Peyer's patch (tissue), 4 donors: Measurements from ENCODE around the gene CIP2A. TPM values are rescaled to one million over a fixed set of nuclear protein-coding genes. Genes with fewer than 3 reads are reported as not detected.

Experiments
- DNase-seq, 3 donors: peaks; one replicate each; pipeline ENCODE4 v3.0.0-alpha.2; 2017 to 2019
- H3K27ac ChIP-seq, 4 donors: fragments of 200-600 bp; sonication (generic); one replicate each; pipeline ENCODE4 v1.5.1; 2016 to 2019
- H3K27me3 ChIP-seq, 2 donors: fragments of 200-600 bp; sonication (generic); one replicate each; pipeline ENCODE4 v1.5.1; 2019
- H3K36me3 ChIP-seq, 3 donors: fragments of 200-600 bp; sonication (generic); one replicate each; pipeline ENCODE4 v1.5.1; 2016 to 2019
- H3K4me1 ChIP-seq, 4 donors: fragments of 200-600 bp; sonication (generic); one replicate each; pipeline ENCODE4 v1.5.1; 2016 to 2019
- H3K4me3 ChIP-seq, 4 donors: fragments of 200-600 bp; sonication (generic); 1 replicate in 3 of 4; 2 replicates in 1 of 4; pipeline ENCODE4 v1.5.1; 2016 to 2019; ENCODE audit warnings: mild to moderate bottlenecking in 1 of 4
- H3K9me3 ChIP-seq, 4 donors: fragments of 200-600 bp; sonication (generic); one replicate each; pipeline ENCODE4 v1.5.1; 2016 to 2019; ENCODE audit warnings: mild to moderate bottlenecking in 1 of 4
- POLR2A ChIP-seq, 2 donors: fragments of 450-650 bp; IDR thresholded peaks; one replicate each; pipeline ENCODE4 v1.5.1; 2017; ENCODE audit warnings: antibody characterized with exemption in 2 of 2, mild to moderate bottlenecking in 2 of 2, moderate library complexity in 2 of 2
- total RNA-seq, 4 donors: library from RNA; depleted of rRNA; stranded (reverse); fragments of >200 nt; gene quantifications; one replicate each; pipeline ENCODE4 v1.1.0, GENCODE V29; 2016
- TF ChIP-seq, protein P1 (sequence below), 6 experiments: fragments of 450-650 bp in 4 of 6; fragments of 200-600 bp in 2 of 6; sonication (generic) in 1 of 6; IDR thresholded peaks; one replicate each; pipeline ENCODE4 v1.5.1; 2017 to 2019; ENCODE audit warnings: antibody characterized with exemption in 6 of 6, mild to moderate bottlenecking in 3 of 6, moderate library complexity in 1 of 6

The CIP2A gene
- total RNA-seq, 4 donors from 2014 or later: 2.1 to 7.4 (median 4.5) TPM

DNA sequence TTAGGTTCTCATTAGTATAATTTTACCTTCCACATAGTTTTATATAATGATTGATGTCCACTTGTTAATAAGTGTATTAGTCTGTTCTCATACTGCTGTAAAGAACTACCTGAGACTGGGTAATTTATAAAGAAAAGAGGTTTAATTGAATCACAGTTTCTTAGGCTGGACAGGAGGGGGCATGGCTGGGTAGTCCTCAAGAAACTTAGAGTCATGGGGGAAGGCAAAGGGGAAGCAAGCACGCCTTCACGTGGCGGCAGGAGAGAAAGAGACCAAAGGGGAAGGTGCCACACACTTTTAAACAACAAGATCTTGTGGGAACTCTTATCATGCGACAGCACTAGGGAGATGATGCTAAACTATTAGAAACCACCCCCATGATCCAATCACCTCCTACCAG lies 19.5 kb upstream of the CIP2A start:
- Histone ChIP-seq H3K4me3 (no peak overlapping the region), H3K27ac (no peak overlapping the region)
- TF ChIP-seq, protein P1, sequence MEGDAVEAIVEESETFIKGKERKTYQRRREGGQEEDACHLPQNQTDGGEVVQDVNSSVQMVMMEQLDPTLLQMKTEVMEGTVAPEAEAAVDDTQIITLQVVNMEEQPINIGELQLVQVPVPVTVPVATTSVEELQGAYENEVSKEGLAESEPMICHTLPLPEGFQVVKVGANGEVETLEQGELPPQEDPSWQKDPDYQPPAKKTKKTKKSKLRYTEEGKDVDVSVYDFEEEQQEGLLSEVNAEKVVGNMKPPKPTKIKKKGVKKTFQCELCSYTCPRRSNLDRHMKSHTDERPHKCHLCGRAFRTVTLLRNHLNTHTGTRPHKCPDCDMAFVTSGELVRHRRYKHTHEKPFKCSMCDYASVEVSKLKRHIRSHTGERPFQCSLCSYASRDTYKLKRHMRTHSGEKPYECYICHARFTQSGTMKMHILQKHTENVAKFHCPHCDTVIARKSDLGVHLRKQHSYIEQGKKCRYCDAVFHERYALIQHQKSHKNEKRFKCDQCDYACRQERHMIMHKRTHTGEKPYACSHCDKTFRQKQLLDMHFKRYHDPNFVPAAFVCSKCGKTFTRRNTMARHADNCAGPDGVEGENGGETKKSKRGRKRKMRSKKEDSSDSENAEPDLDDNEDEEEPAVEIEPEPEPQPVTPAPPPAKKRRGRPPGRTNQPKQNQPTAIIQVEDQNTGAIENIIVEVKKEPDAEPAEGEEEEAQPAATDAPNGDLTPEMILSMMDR (IDR thresholded peaks at IDR 0.05): no peak
- no peak for TF ChIP-seq POLR2A (IDR thresholded peaks at IDR 0.05)

DNA sequence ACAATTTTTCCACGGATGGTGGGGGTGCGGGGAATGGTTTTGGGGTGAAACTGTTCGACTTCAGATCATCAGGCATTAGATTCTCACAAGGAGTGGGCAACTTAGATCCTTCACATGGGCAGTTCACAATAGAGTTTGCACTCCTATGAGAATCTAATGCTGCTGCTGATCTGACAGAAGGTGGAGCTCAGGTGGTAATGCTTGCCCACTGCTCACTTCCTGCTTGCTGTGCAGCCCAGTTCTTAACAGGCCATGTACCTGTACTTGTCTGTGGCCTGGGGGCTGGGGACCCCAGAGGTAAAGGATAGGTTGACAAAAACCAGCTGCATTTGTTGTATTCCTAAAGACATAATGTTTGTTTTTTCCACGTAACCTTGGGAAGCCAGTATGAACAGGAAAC lies 16.3 kb upstream of the CIP2A start:
- H3K27ac ChIP-seq: no peak overlapping the region
- H3K4me3 ChIP-seq: no peak overlapping the region
- no peak for DNase-seq
- no peaks in the 10 kb centered on the region for H3K27me3 ChIP-seq
- H3K36me3 ChIP-seq: no peaks in the 10 kb centered on the region
- no peaks in the 10 kb centered on the region for H3K9me3 ChIP-seq
- peaks cover 0 to 8% (median 0%) of the 10 kb centered on the region in 4 donors for H3K4me1 ChIP-seq
- TF ChIP-seq, protein P1 (IDR thresholded peaks at IDR 0.05): no peak
- no peak for TF ChIP-seq POLR2A (IDR thresholded peaks at IDR 0.05)

More for the DNA sequence above, 19.5 kb upstream of the CIP2A start:
- H3K9me3 ChIP-seq: no peaks in the 10 kb centered on the region
- no peaks in the 10 kb centered on the region for H3K27me3 ChIP-seq
- peaks cover 0 to 4% (median 0%) of the 10 kb centered on the region in 3 donors for H3K36me3 ChIP-seq
- peaks cover 0 to 6% (median 0%) of the 10 kb centered on the region in 4 donors for H3K4me1 ChIP-seq
- no peak for DNase-seq

DNA sequence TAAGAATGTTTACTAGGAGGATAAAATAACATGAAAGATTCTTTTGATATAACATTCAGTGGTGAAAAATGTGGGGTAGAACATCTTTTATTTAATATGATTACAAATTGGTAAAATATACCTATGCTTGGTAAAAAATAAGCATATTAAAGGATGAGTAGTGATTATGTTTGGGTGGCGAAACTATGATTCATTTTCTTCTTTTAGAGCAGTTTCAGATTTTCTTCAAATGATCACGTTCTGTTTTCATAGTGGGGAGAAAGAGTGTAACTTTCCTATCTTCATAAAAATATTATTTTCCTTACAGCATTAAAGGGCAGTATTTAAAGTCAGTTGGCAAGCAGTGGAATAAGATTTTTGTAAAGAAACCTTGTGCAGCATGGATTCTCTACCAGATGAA lies 15.8 kb upstream of the CIP2A start:
- DNase-seq: no peak
- peaks cover 0 to 8% (median 0%) of the 10 kb centered on the region in 4 donors for H3K4me1 ChIP-seq
- H3K27me3 ChIP-seq: no peaks in the 10 kb centered on the region
- H3K4me3 ChIP-seq: no peak overlapping the region
- TF ChIP-seq, protein P1 (IDR thresholded peaks at IDR 0.05): no peak
- TF ChIP-seq POLR2A (IDR thresholded peaks at IDR 0.05): no peak
- H3K27ac ChIP-seq: no peak overlapping the region
- H3K36me3 ChIP-seq: no peaks in the 10 kb centered on the region
- no peaks in the 10 kb centered on the region for H3K9me3 ChIP-seq

DNA sequence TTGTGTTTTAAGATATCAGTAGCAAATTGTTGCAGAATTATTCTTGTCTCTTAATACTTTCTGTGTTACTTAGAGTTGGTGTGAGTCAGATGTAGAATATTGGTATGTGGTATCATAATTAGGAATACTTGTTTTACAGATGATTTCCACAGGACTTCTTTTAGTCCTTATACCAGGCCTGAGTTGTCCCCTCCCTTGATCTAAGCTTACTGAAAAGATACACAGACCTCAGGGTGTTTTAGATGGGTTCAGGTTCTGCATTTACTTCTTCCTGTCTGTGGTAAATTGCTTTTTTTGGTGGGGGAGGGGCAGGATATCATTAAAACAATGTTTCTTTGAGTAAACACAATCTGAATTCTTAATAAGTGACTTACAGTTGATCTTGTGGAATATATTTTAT lies 14.5 kb upstream of the CIP2A start:
- Histone ChIP-seq H3K27ac (peak overlapping the region in 3 of 4 donors; percentile 11 to 52 (median 47)), H3K9me3 (no peaks in the 10 kb centered on the region), H3K4me1 (peaks cover 0 to 8% (median 0%) of the 10 kb centered on the region in 4 donors), H3K36me3 (no peaks in the 10 kb centered on the region), H3K27me3 (no peaks in the 10 kb centered on the region), H3K4me3 (no peak overlapping the region)
- DNase-seq: no peak
- no peak for TF ChIP-seq POLR2A (IDR thresholded peaks at IDR 0.05)
- TF ChIP-seq, protein P1 (IDR thresholded peaks at IDR 0.05): no peak

DNA sequence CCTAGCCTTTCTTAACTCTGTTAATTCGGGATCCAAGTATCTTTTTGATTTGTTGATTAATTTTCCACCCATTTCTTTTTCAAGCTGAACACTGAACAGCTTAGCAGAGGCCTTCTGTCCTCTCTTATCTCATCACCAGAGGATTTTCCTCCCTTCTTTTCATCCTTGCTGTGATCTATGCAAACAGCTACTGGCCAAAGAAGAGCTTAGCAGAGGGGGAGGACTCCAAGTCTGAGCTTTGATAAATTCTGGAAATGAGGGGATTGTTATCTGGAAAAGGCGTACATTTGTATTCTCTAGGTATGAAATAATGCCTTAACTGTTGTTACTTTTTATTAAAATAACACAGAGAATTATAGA lies 13.7 kb upstream of the CIP2A start:
- peak overlapping the region in 3 of 4 donors; percentile 6 to 52 (median 45) for H3K27ac ChIP-seq
- no peak for TF ChIP-seq POLR2A (IDR thresholded peaks at IDR 0.05)
- TF ChIP-seq, protein P1 (IDR thresholded peaks at IDR 0.05): peak in 1 of 6 experiments; percentile 0

More for the DNA sequence above, 13.7 kb upstream of the CIP2A start:
- Histone ChIP-seq H3K36me3 (no peaks in the 10 kb centered on the region), H3K9me3 (no peaks in the 10 kb centered on the region), H3K4me3 (no peak overlapping the region), H3K4me1 (peaks cover 0 to 8% (median 0%) of the 10 kb centered on the region in 4 donors), H3K27me3 (no peaks in the 10 kb centered on the region)
- no peak for DNase-seq
